RWPE1 (cell line): ENCODE data around the gene PTRH2.
A peak's percentile ranks its signal among the peaks of the same experiment; 100 is the strongest.
"Not testable (repeated sequence)": the region's sequence is repeated elsewhere in the genome, so short reads cannot be mapped to it uniquely, and the experiment has no call there.

Experiments
- CTCF ChIA-PET: fragments of 350-600 bp; sonication (Branson Sonifier 250); formaldehyde crosslinking; extraction: SDS; loops from one replicate; lab custom pipeline; 2021; lab: Yijun Ruan, JAX
- POLR2A ChIA-PET: fragments of 400-600 bp; formaldehyde crosslinking; extraction: SDS; loops from one replicate; lab custom pipeline; 2020; ENCODE audit warnings: antibody characterized with exemption; ENCODE audit not compliant: low non-redundant PET; lab: Yijun Ruan, JAX
- DNase-seq: peaks from one replicate; pipeline ENCODE4 v3.0.0; 2012; ENCODE audit warnings: low spot score
- H3K27ac ChIP-seq: fragments of 450-650 bp; 2 replicates; pipeline ENCODE4 v1.5.1; 2017
- CTCF ChIP-seq: fragments of 450-650 bp; conservative IDR thresholded peaks from 2 replicates; pipeline ENCODE4 v1.5.1; 2017; ENCODE audit warnings: low read depth, mild to moderate bottlenecking

The PTRH2 gene

GRCh38 chr17:59707149-59707970 is at the start of gene PTRH2, which contains the start of gene VMP1:
Gene PTRH2 (minus strand): TSS chr17:59707430. CDS start chr17:59697978, 9,452 bp downstream.
Gene VMP1 (plus strand): TSS chr17:59707654. CDS start chr17:59731447, 23,793 bp downstream.
- DNase-seq = peak; percentile 99
- ChIA-PET CTCF (interaction anchor here (0.6 kb wide), 1 partner anchor 195 kb away, joined by 3 read pairs; no protein-coding TSS in a partner anchor), POLR2A (interaction anchor here (0.9 to 1.1 kb wide), 2 partner anchors 22 to 25 kb away, joined by 3 to 4 read pairs; no protein-coding TSS in a partner anchor)
- TF ChIP-seq CTCF = no peak
- peak within 1 kb of the TSS; percentile 92 for H3K27ac ChIP-seq

- no peak for TF ChIP-seq CTCF
- ChIA-PET POLR2A (no interaction called here), CTCF (interaction anchor here (0.7 kb wide), 1 partner anchor 12 kb away, joined by 6 read pairs; no protein-coding TSS in a partner anchor)
- DNase-seq = peak; percentile 71
- peak overlapping the region; percentile 95 for H3K27ac ChIP-seq
Measured at GRCh38 chr17:59756236-59756818, 49.1 kb upstream of the PTRH2 start.

GRCh38 chr17:59755069-59755468 is 47.8 kb upstream of the PTRH2 start:
- H3K27ac ChIP-seq = peak overlapping the region; percentile 95
- POLR2A ChIA-PET, DNase-seq: not testable (repeated sequence)
- CTCF ChIA-PET = interaction anchor here (0.6 to 1.8 kb wide), 2 partner anchors 26 to 28 kb away, joined by 6 read pairs; no protein-coding TSS in a partner anchor

- peak; percentile 73 for DNase-seq
- CTCF ChIA-PET = interaction anchor here (0.6 to 1.8 kb wide), 2 partner anchors 25 to 29 kb away, joined by 6 read pairs; no protein-coding TSS in a partner anchor
- TF ChIP-seq CTCF = no peak
- POLR2A ChIA-PET = interaction anchor here (0.6 to 1.2 kb wide), 2 partner anchors 83 to 89 kb away, joined by 4 to 5 read pairs; no protein-coding TSS in a partner anchor
- peak overlapping the region; percentile 95 for H3K27ac ChIP-seq
Measured at GRCh38 chr17:59754552-59754951, 47.3 kb upstream of the PTRH2 start.

- CTCF ChIA-PET = interaction anchor here (0.6 to 1.8 kb wide), 9 partner anchors 10 to 1562 kb away, joined by 3 to 6 read pairs (median 3); partner anchors contain the start of gene EPX
- POLR2A ChIA-PET = interaction anchor here (0.6 to 1.2 kb wide), 2 partner anchors 84 to 90 kb away, joined by 4 to 5 read pairs; no protein-coding TSS in a partner anchor
- no peak overlapping the region for H3K27ac ChIP-seq
- peak; percentile 83 for DNase-seq
- peak; percentile 76 for TF ChIP-seq CTCF
Measured at GRCh38 chr17:59753522-59754467, 46.6 kb upstream of the PTRH2 start.

- no peak for DNase-seq
- POLR2A ChIA-PET = no interaction called here
- peak overlapping the region; percentile 56 for H3K27ac ChIP-seq
- CTCF ChIA-PET = interaction anchor here (0.7 to 0.9 kb wide), 3 partner anchors 19 to 134 kb away, joined by 3 to 4 read pairs (median 4); no protein-coding TSS in a partner anchor
- TF ChIP-seq CTCF = no peak
Measured at GRCh38 chr17:59752922-59753321, 45.7 kb upstream of the PTRH2 start.
